Measurements from ENCODE around the gene HMX1.

The HMX1 gene

GRCh38 chr4:8817096-8817812 is 54.4 kb downstream of the HMX1 start:
- no peak for DNase-seq
